Panc1 (cell line): ENCODE data around the gene EIF1. TPM values are rescaled to one million over a fixed set of nuclear protein-coding genes. Genes with fewer than 3 reads are reported as not detected.
A peak's percentile ranks its signal among the peaks of the same experiment; 100 is the strongest.

Experiments
- ATAC-seq: fragments of 200-7000 bp; cut with Tn5 transposase; 2 replicates; pipeline ENCODE4 v1.9.1; 2020; ENCODE audit warnings: mild to moderate bottlenecking, moderate library complexity
- BruUV-seq: library from RNA; stranded (reverse); fragments of 400-500 nt; replicated peaks from 2 replicates; lab custom pipeline; 2021; lab: Mats Ljungman, UMichigan
- CTCF ChIA-PET: fragments of 300-600 bp; sonication (Branson Sonifier 250); formaldehyde crosslinking; loops from one replicate; lab custom pipeline; 2022; ENCODE audit warnings: antibody characterized with exemption; lab: Charles Lee
- POLR2A ChIA-PET: fragments of 300-600 bp; sonication (Branson Sonifier 250); formaldehyde crosslinking; loops from one replicate; lab custom pipeline; 2022; ENCODE audit warnings: antibody characterized with exemption; lab: Charles Lee
- DNase-seq: peaks from one replicate; pipeline ENCODE4 v3.0.0-alpha.2; 2010; ENCODE audit warnings: low read depth, low spot score
- H3K27ac ChIP-seq: 2 replicates; pipeline ENCODE4 v1.5.1; 2011; ENCODE audit warnings: mild to moderate bottlenecking, low read length, inconsistent platforms
- H3K27me3 ChIP-seq: fragments of 200-500 bp; sonication (Bioruptor generic); 2 replicates; pipeline ENCODE4 v1.6.0; 2014; ENCODE audit warnings: low read length, inconsistent platforms; ENCODE audit not compliant: control insufficient read depth, insufficient read depth
- H3K36me3 ChIP-seq: fragments of 200-500 bp; sonication (Bioruptor generic); 2 replicates; pipeline ENCODE4 v1.5.1; 2014; ENCODE audit warnings: inconsistent platforms, mild to moderate bottlenecking, low read length, moderate library complexity; ENCODE audit not compliant: control insufficient read depth, insufficient read depth
- H3K4me1 ChIP-seq: 2 replicates; pipeline ENCODE4 v1.5.1; 2011; ENCODE audit warnings: inconsistent platforms, mild to moderate bottlenecking, low read length, moderate library complexity; ENCODE audit not compliant: control insufficient read depth, insufficient read depth
- H3K4me3 ChIP-seq, 2 experiments: 2 replicates each; pipeline ENCODE4 v1.5.1; 2011 to 2012; ENCODE audit warnings: low read depth in 2 of 2, low read length in 2 of 2, mild to moderate bottlenecking in 2 of 2, inconsistent platforms in 1 of 2, moderate library complexity in 1 of 2
- H3K9me3 ChIP-seq: fragments of 200-500 bp; sonication (Bioruptor generic); 2 replicates; pipeline ENCODE4 v1.5.1; 2014; ENCODE audit warnings: low read depth, mild to moderate bottlenecking, inconsistent platforms, low read length, moderate library complexity; ENCODE audit not compliant: control insufficient read depth, insufficient read depth
- POLR2AphosphoS5 ChIP-seq: IDR thresholded peaks from 2 replicates; pipeline ENCODE4 v1.6.1; 2012; ENCODE audit warnings: mild to moderate bottlenecking, low read depth, low read length, moderate library complexity
- SIN3A ChIP-seq: IDR thresholded peaks from 2 replicates; pipeline ENCODE4 v1.6.1; 2012; ENCODE audit warnings: low read depth, mild to moderate bottlenecking, low read length, moderate library complexity, borderline replicate concordance; ENCODE audit not compliant: insufficient read depth
- TCF7L2 ChIP-seq: IDR thresholded peaks from 2 replicates; pipeline ENCODE4 v1.6.1; 2011; ENCODE audit warnings: mild to moderate bottlenecking, low read depth, low read length, inconsistent platforms
- in situ Hi-C: cut with HindIII; loops from 2 replicates; pipeline ENCODE4 v1.10.0; 2016; ENCODE audit warnings: low sequenced_read_pairs, low pct_unique_long_range_greater_than_20kb
- intact Hi-C: fragments of 100-400 bp; cut with micrococcal nuclease; formaldehyde crosslinking; loops from one replicate; pipeline ENCODE4 v1.10.0; 2022; ENCODE audit not compliant: unreplicated experiment
- total RNA-seq: library from RNA; stranded (reverse); gene quantifications from one replicate; pipeline ENCODE4 v1.2.1, GENCODE V29; 2021; ENCODE audit not compliant: unreplicated experiment
- TF ChIP-seq, protein P1 (sequence below), 2 experiments: IDR thresholded peaks; 2 replicates each; pipeline ENCODE4 v1.6.1; 2011 to 2012; ENCODE audit warnings: low read depth in 2 of 2, control low read depth in 1 of 2, low read length in 1 of 2, mild to moderate bottlenecking in 1 of 2, moderate library complexity in 1 of 2; ENCODE audit not compliant: insufficient read depth in 1 of 2
- TF ChIP-seq, protein P2 (sequence below): fragments of 450-650 bp; IDR thresholded peaks from 2 replicates; pipeline ENCODE4 v1.5.1; 2017; ENCODE audit warnings: mild to moderate bottlenecking

The EIF1 gene
- total RNA-seq, 1 experiment from 2014 or later: 747 TPM

DNA sequence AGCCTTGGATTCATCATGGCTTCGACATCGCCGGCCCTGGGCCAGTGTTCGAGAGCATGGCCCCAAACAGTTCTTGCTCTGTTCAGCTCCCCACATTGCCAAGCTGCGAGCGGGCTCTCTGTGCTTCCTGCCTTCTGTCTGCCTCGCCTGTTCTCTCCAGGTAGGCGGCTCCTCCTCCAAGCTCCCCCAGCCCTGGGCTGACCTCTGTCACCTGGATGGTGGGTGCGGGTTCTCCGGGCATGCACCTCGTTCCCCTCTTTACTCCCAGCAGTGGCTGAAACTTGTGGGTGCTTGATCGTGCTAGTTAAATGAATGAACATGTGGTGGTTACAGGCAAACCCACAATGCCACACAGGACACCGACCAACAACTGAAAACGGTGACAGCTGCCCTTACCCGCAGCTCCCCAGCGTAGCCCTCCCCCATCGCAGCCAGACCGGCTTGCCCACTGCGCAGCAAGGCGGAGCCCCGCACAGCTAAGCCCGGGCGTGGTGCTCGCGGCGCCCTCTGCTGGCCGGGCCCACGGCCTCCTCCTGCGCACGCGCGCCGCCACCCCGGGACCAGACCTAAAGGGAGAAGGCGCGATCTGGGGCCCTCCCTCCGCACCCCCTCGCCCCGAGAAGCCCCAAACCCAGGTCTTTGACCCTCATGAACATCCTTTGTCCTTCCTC, 23.0 kb upstream of the EIF1 start:
- Histone ChIP-seq H3K4me3 (peak overlapping the region; percentile 41 to 76), H3K9me3 (no peaks in the 10 kb centered on the region), H3K4me1 (peaks cover 23% of the 10 kb centered on the region), H3K27ac (peak overlapping the region; percentile 92), H3K27me3 (no peaks in the 10 kb centered on the region), H3K36me3 (no peaks in the 10 kb centered on the region)
- CTCF ChIA-PET: interaction anchor here (0.6 to 7.1 kb wide), 16 partner anchors 10 to 849 kb away, joined by 3 to 104 read pairs (median 4); no protein-coding TSS in a partner anchor
- in situ Hi-C loops (no loop called here), intact Hi-C loops (loop anchor here (1.0 to 10.0 kb wide), 5 partner anchors 30 to 863 kb away; no protein-coding TSS in a partner anchor)
- POLR2A ChIA-PET: interaction anchor here (1.8 kb wide), 1 partner anchor 23 kb away, joined by 7 read pairs; the partner anchor contains the start of gene EIF1
- DNase-seq: no peak
- TF ChIP-seq, protein P1, sequence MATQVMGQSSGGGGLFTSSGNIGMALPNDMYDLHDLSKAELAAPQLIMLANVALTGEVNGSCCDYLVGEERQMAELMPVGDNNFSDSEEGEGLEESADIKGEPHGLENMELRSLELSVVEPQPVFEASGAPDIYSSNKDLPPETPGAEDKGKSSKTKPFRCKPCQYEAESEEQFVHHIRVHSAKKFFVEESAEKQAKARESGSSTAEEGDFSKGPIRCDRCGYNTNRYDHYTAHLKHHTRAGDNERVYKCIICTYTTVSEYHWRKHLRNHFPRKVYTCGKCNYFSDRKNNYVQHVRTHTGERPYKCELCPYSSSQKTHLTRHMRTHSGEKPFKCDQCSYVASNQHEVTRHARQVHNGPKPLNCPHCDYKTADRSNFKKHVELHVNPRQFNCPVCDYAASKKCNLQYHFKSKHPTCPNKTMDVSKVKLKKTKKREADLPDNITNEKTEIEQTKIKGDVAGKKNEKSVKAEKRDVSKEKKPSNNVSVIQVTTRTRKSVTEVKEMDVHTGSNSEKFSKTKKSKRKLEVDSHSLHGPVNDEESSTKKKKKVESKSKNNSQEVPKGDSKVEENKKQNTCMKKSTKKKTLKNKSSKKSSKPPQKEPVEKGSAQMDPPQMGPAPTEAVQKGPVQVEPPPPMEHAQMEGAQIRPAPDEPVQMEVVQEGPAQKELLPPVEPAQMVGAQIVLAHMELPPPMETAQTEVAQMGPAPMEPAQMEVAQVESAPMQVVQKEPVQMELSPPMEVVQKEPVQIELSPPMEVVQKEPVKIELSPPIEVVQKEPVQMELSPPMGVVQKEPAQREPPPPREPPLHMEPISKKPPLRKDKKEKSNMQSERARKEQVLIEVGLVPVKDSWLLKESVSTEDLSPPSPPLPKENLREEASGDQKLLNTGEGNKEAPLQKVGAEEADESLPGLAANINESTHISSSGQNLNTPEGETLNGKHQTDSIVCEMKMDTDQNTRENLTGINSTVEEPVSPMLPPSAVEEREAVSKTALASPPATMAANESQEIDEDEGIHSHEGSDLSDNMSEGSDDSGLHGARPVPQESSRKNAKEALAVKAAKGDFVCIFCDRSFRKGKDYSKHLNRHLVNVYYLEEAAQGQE (IDR thresholded peaks at IDR 0.05; ENCODE audit: insufficient read depth in 1 of 2, low read depth in 2 of 2, low read length in 1 of 2): no peak
- TF ChIP-seq, protein P2, sequence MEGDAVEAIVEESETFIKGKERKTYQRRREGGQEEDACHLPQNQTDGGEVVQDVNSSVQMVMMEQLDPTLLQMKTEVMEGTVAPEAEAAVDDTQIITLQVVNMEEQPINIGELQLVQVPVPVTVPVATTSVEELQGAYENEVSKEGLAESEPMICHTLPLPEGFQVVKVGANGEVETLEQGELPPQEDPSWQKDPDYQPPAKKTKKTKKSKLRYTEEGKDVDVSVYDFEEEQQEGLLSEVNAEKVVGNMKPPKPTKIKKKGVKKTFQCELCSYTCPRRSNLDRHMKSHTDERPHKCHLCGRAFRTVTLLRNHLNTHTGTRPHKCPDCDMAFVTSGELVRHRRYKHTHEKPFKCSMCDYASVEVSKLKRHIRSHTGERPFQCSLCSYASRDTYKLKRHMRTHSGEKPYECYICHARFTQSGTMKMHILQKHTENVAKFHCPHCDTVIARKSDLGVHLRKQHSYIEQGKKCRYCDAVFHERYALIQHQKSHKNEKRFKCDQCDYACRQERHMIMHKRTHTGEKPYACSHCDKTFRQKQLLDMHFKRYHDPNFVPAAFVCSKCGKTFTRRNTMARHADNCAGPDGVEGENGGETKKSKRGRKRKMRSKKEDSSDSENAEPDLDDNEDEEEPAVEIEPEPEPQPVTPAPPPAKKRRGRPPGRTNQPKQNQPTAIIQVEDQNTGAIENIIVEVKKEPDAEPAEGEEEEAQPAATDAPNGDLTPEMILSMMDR: peak; percentile 99
- TF ChIP-seq POLR2AphosphoS5: peak; percentile 44; the same call in 1 of the 2 replicates
- ATAC-seq: peak; percentile 90
- no TSS peak for BruUV-seq

DNA sequence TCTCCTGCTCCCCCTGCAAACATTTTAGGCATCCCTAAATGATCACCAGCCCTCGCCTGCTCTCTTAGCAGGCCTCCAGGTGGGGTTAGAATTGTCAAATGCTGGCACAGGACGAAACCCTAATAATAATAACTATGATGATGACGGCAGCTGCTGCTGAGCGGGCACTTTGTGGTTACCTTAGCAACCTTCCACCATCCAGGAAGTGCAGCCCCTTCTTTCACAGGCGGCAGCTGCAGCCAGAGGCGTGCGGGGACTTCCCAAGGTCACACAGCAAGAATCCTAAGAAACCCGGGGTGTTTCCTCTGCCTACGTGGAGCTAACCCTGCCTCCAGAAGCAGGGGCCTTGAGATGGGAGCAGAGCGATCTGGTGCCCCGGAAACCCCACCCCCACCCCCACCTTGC, 22.4 kb upstream of the EIF1 start:
- Histone ChIP-seq H3K27ac (peak overlapping the region; percentile 92), H3K27me3 (no peaks in the 10 kb centered on the region), H3K36me3 (no peaks in the 10 kb centered on the region), H3K4me3 (peak overlapping the region; percentile 41 to 76), H3K9me3 (no peaks in the 10 kb centered on the region), H3K4me1 (peaks cover 23% of the 10 kb centered on the region)
- no peak for TF ChIP-seq SIN3A
- 0 out of 2 replicates have a peak, but pooled peaks have one; percentile 16 for TF ChIP-seq POLR2AphosphoS5
- TF ChIP-seq, protein P1 (IDR thresholded peaks at IDR 0.05; ENCODE audit: insufficient read depth in 1 of 2, low read depth in 2 of 2, low read length in 1 of 2): no peak
- TF ChIP-seq, protein P2: no peak; the same call in 1 of the 2 replicates
- no peak for TF ChIP-seq TCF7L2
- in situ Hi-C loops: no loop called here
- CTCF ChIA-PET: interaction anchor here (0.7 to 7.1 kb wide), 9 partner anchors 13 to 809 kb away, joined by 3 to 104 read pairs (median 4); no protein-coding TSS in a partner anchor
- no peak for DNase-seq
- ATAC-seq: peak; percentile 54
- intact Hi-C loops: loop anchor here (1.0 to 10.0 kb wide), 5 partner anchors 31 to 863 kb away; no protein-coding TSS in a partner anchor
- BruUV-seq: no TSS peak
- POLR2A ChIA-PET: interaction anchor here (1.8 kb wide), 1 partner anchor 23 kb away, joined by 7 read pairs; the partner anchor contains the start of gene EIF1
